Spleen (tissue), 7 donors: ENCODE measurements around the gene NDUFS2.

Experiments
- CTCF ChIP-seq, 11 experiments: fragments of 200-600 bp in 7 of 11; fragments of 450-650 bp in 4 of 11; sonication (generic) in 4 of 11; IDR thresholded peaks in 8 of 11; conservative IDR thresholded peaks in 3 of 11; 1 replicate in 7 of 11; 2 replicates in 4 of 11; pipeline versions ENCODE4 v1.4.0 to v1.8.0; 2016 to 2021; ENCODE audit warnings: antibody characterized with exemption in 11 of 11, inconsistent platforms in 4 of 11, mild to moderate bottlenecking in 1 of 11
- POLR2A ChIP-seq, 3 donors: fragments of 450-650 bp; IDR thresholded peaks; one replicate each; pipeline ENCODE4 v1.5.1; 2017; ENCODE audit warnings: antibody characterized with exemption in 3 of 3, mild to moderate bottlenecking in 1 of 3
- donor health status: DM: no; HTN: no; CAD: no; lungs with moderate emphysema.
- donor health status: DM: no; HTN: no; CAD: no.
- donor health status: DM: no; HTN: no; CAD: no.

GRCh38 chr1:161196521-161197451, 5.4 kb upstream of the NDUFS2 start:
- TF ChIP-seq CTCF (IDR thresholded peaks at IDR 0.05 in 8 of 11, conservative IDR thresholded peaks at IDR 0.05 in 3 of 11) = no peak
- no peak for TF ChIP-seq POLR2A (IDR thresholded peaks at IDR 0.05)
